Peyer's patch (tissue), 4 donors: ENCODE data around the gene PRTN3. TPM values are rescaled to one million over a fixed set of nuclear protein-coding genes. Genes with fewer than 3 reads are reported as not detected.

Experiments used
- DNase-seq, 3 donors: peaks; one replicate each; pipeline ENCODE4 v3.0.0-alpha.2; 2017 to 2019
- H3K27ac ChIP-seq, 4 donors: fragments of 200-600 bp; sonication (generic); one replicate each; pipeline ENCODE4 v1.5.1; 2016 to 2019
- H3K27me3 ChIP-seq, 2 donors: fragments of 200-600 bp; sonication (generic); one replicate each; pipeline ENCODE4 v1.5.1; 2019
- H3K36me3 ChIP-seq, 3 donors: fragments of 200-600 bp; sonication (generic); one replicate each; pipeline ENCODE4 v1.5.1; 2016 to 2019
- H3K4me1 ChIP-seq, 4 donors: fragments of 200-600 bp; sonication (generic); one replicate each; pipeline ENCODE4 v1.5.1; 2016 to 2019
- H3K4me3 ChIP-seq, 4 donors: fragments of 200-600 bp; sonication (generic); 1 replicate in 3 of 4; 2 replicates in 1 of 4; pipeline ENCODE4 v1.5.1; 2016 to 2019; ENCODE audit warnings: mild to moderate bottlenecking in 1 of 4
- H3K9me3 ChIP-seq, 4 donors: fragments of 200-600 bp; sonication (generic); one replicate each; pipeline ENCODE4 v1.5.1; 2016 to 2019; ENCODE audit warnings: mild to moderate bottlenecking in 1 of 4
- CTCF ChIP-seq, 6 experiments: fragments of 450-650 bp in 4 of 6; fragments of 200-600 bp in 2 of 6; sonication (generic) in 1 of 6; IDR thresholded peaks; one replicate each; pipeline ENCODE4 v1.5.1; 2017 to 2019; ENCODE audit warnings: antibody characterized with exemption in 6 of 6, mild to moderate bottlenecking in 3 of 6, moderate library complexity in 1 of 6
- POLR2A ChIP-seq, 2 donors: fragments of 450-650 bp; IDR thresholded peaks; one replicate each; pipeline ENCODE4 v1.5.1; 2017; ENCODE audit warnings: antibody characterized with exemption in 2 of 2, mild to moderate bottlenecking in 2 of 2, moderate library complexity in 2 of 2
- total RNA-seq, 4 donors: library from RNA; depleted of rRNA; stranded (reverse); fragments of >200 nt; gene quantifications; one replicate each; pipeline ENCODE4 v1.1.0, GENCODE V29; 2016

Gene PRTN3
- total RNA-seq, 4 donors from 2014 or later: not detected

- peaks cover 0 to 10% (median 3%) of the 10 kb centered on the region in 4 donors for H3K4me1 ChIP-seq
- TF ChIP-seq CTCF (IDR thresholded peaks at IDR 0.05) (no peak), POLR2A (IDR thresholded peaks at IDR 0.05) (no peak)
- no peaks in the 10 kb centered on the region for H3K27me3 ChIP-seq
- no peak for DNase-seq
- H3K36me3 ChIP-seq: peaks cover 0 to 78% (median 0%) of the 10 kb centered on the region in 3 donors
- no peak overlapping the region for H3K4me3 ChIP-seq
- H3K27ac ChIP-seq: no peak overlapping the region
- H3K9me3 ChIP-seq: no peaks in the 10 kb centered on the region
Measured at GRCh38 chr19:887072-887471, 46.3 kb downstream of the PRTN3 start.

- peaks cover 0 to 12% (median 5%) of the 10 kb centered on the region in 4 donors for H3K4me1 ChIP-seq
- TF ChIP-seq POLR2A (IDR thresholded peaks at IDR 0.05) (no peak), CTCF (IDR thresholded peaks at IDR 0.05) (no peak)
- no peaks in the 10 kb centered on the region for H3K9me3 ChIP-seq
- no peaks in the 10 kb centered on the region for H3K27me3 ChIP-seq
- H3K36me3 ChIP-seq: peaks cover 0 to 73% (median 0%) of the 10 kb centered on the region in 3 donors
- no peak overlapping the region for H3K27ac ChIP-seq
- H3K4me3 ChIP-seq: no peak overlapping the region
- no peak for DNase-seq
Measured at GRCh38 chr19:887599-887998, 46.8 kb downstream of the PRTN3 start.

DNA sequence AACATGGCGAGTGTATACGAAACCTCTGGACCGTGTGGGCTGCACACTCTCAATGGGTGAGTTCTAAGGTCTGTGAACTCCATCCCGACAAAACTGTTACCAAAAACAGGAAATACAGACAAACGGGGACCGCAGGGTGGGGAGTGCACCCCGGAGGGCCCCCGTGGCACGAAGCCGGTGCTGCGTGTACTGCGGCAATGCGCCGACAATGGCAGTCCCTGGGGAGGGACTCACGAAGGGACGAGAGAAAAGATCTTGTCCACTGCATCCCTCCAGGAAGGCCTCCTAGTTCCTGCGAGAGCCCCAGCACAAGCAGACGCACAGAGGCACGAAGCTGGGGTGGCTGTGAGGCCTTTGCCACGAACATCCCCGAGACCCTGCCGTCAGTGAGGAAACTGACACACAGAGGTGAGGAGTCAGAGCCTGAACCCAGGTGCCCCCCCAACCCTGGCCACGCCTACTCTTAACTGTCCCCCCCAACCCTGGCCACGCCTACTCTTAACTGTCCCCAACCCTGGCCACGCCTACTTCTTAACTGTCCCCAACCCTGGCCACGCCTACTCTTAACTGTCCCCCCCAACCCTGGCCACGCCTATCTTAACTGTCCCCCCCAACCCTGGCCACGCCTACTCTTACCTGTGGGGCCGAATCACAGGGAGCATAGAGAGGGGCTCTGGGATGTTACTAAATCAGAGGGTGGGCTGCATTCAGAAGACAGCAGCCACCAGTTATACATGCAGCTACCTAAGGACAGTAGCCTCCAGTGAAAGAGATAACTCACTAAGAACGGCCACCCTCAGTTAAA, 48.0 kb downstream of the PRTN3 start:
- no peaks in the 10 kb centered on the region for H3K9me3 ChIP-seq
- no peak for DNase-seq
- H3K27me3 ChIP-seq: no peaks in the 10 kb centered on the region
- H3K36me3 ChIP-seq: peaks cover 0 to 62% (median 0%) of the 10 kb centered on the region in 3 donors
- no peak overlapping the region for H3K4me3 ChIP-seq
- H3K27ac ChIP-seq: no peak overlapping the region
- H3K4me1 ChIP-seq: peaks cover 0 to 12% (median 5%) of the 10 kb centered on the region in 4 donors
- no peak for TF ChIP-seq CTCF (IDR thresholded peaks at IDR 0.05)
- TF ChIP-seq POLR2A (IDR thresholded peaks at IDR 0.05): no peak

- H3K4me1 ChIP-seq: peaks cover 0 to 12% (median 5%) of the 10 kb centered on the region in 4 donors
- TF ChIP-seq POLR2A (IDR thresholded peaks at IDR 0.05): no peak
- no peak for TF ChIP-seq CTCF (IDR thresholded peaks at IDR 0.05)
- no peaks in the 10 kb centered on the region for H3K27me3 ChIP-seq
- H3K27ac ChIP-seq: no peak overlapping the region
- no peaks in the 10 kb centered on the region for H3K9me3 ChIP-seq
- DNase-seq: no peak
- peaks cover 0 to 54% (median 0%) of the 10 kb centered on the region in 3 donors for H3K36me3 ChIP-seq
- no peak overlapping the region for H3K4me3 ChIP-seq
Measured at GRCh38 chr19:889662-890295, 49.0 kb downstream of the PRTN3 start.

DNA sequence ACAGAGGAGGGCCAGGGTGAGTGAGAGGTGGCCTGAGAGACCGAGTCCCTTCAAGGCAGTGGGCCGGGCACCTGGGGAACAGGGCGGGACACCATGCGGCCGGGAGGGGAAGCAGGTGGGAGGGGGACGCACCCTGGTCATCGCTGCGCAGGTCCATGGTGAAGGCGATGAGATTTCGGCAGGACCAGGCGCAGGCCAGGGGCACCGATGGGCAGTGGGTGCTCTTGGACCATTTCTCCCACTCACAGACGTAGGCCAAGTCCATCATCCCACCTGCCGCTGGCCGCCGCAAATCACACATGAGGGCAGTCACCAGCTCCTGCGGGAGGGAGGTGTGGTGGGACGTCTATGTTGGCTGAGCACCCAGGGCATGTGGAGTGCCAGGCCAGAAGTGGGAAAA, 50.0 kb downstream of the PRTN3 start:
- Histone ChIP-seq H3K27me3 (no peaks in the 10 kb centered on the region), H3K27ac (peak overlapping the region in 2 of 4 donors; percentile 26 to 35), H3K4me1 (peaks cover 0 to 12% (median 5%) of the 10 kb centered on the region in 4 donors), H3K36me3 (peaks cover 0 to 44% (median 0%) of the 10 kb centered on the region in 3 donors), H3K4me3 (no peak overlapping the region), H3K9me3 (no peaks in the 10 kb centered on the region)
- no peak for DNase-seq
- TF ChIP-seq POLR2A (IDR thresholded peaks at IDR 0.05) (no peak), CTCF (IDR thresholded peaks at IDR 0.05) (no peak)
